IPS DF 6.9 (cell line): ENCODE data around the gene C1QB.
"Not testable (repeated sequence)": the region's sequence is repeated elsewhere in the genome, so short reads cannot be mapped to it uniquely, and the experiment has no call there.

ENCODE experiments used
- DNase-seq: peaks from one replicate; pipeline ENCODE4 v3.0.0-alpha.2; 2013; ENCODE audit warnings: low read depth, low spot score
- H3K27ac ChIP-seq: one replicate; pipeline ENCODE4 v1.5.1; 2013; ENCODE audit warnings: low read length, control low read depth
- H3K27me3 ChIP-seq: 2 replicates; pipeline ENCODE4 v1.6.1; 2013; ENCODE audit warnings: mild to moderate bottlenecking, low read length; ENCODE audit not compliant: control insufficient read depth, insufficient read depth
- H3K36me3 ChIP-seq: 2 replicates; pipeline ENCODE4 v1.6.1; 2013; ENCODE audit warnings: low read length; ENCODE audit not compliant: control insufficient read depth, insufficient read depth
- H3K4me1 ChIP-seq: 2 replicates; pipeline ENCODE4 v1.6.1; 2013; ENCODE audit warnings: low read length; ENCODE audit not compliant: control insufficient read depth, insufficient read depth
- H3K4me3 ChIP-seq: 2 replicates; pipeline ENCODE4 v1.5.1; 2013; ENCODE audit warnings: mild to moderate bottlenecking, low read length
- H3K9me3 ChIP-seq: 2 replicates; pipeline ENCODE4 v1.6.1; 2013; ENCODE audit warnings: low read length, inconsistent platforms; ENCODE audit not compliant: control insufficient read depth, insufficient read depth
- WGBS: extraction: QIAGEN DNeasy Blood & Tissue Kit; methylation state at CpG from one replicate; pipeline ENCODE4 v1.1.7; 2013; ENCODE audit warnings: mixed read lengths, missing lambda C conversion rate; ENCODE audit not compliant: insufficient read length, insufficient coverage; 5-methylcytosine and 5-hydroxymethylcytosine counted together

C1QB gene

GRCh38 chr1:22665752-22666151 lies 12.7 kb downstream of the C1QB start:
- WGBS: no CpG with 5 or more reads among the region's 7 CpGs
- no peak overlapping the region for H3K4me3 ChIP-seq
- no peaks in the 10 kb centered on the region for H3K27me3 ChIP-seq
- no peaks in the 10 kb centered on the region for H3K9me3 ChIP-seq
- peaks cover 2% of the 10 kb centered on the region; the same call in 1 of the 2 replicates for H3K4me1 ChIP-seq
- H3K36me3 ChIP-seq: no peaks in the 10 kb centered on the region
- DNase-seq: peak; percentile 25
- H3K27ac ChIP-seq: no peak overlapping the region

GRCh38 chr1:22666412-22666811 lies 13.4 kb downstream of the C1QB start:
- no peaks in the 10 kb centered on the region for H3K27me3 ChIP-seq
- no peaks in the 10 kb centered on the region for H3K9me3 ChIP-seq
- no peaks in the 10 kb centered on the region for H3K36me3 ChIP-seq
- no peak for DNase-seq
- H3K27ac ChIP-seq: no peak overlapping the region
- H3K4me3 ChIP-seq: no peak overlapping the region
- peaks cover 2% of the 10 kb centered on the region; the same call in 1 of the 2 replicates for H3K4me1 ChIP-seq
- no CpG with 5 or more reads among the region's 2 CpGs for WGBS

GRCh38 chr1:22668840-22669239 lies 15.8 kb downstream of the C1QB start:
- not testable (repeated sequence) for H3K27ac ChIP-seq, H3K9me3 ChIP-seq, H3K36me3 ChIP-seq, DNase-seq, H3K4me1 ChIP-seq, H3K4me3 ChIP-seq, H3K27me3 ChIP-seq
- WGBS: no CpG with 5 or more reads among the region's 2 CpGs

GRCh38 chr1:22670352-22670975 lies 17.4 kb downstream of the C1QB start:
- peaks cover 3% of the 10 kb centered on the region; the same call in 1 of the 2 replicates for H3K4me1 ChIP-seq
- no peaks in the 10 kb centered on the region for H3K9me3 ChIP-seq
- no peak overlapping the region for H3K4me3 ChIP-seq
- no peak for DNase-seq
- no peaks in the 10 kb centered on the region for H3K27me3 ChIP-seq
- no CpG with 5 or more reads among the region's 12 CpGs for WGBS
- H3K27ac ChIP-seq: no peak overlapping the region
- no peaks in the 10 kb centered on the region for H3K36me3 ChIP-seq

- Histone ChIP-seq H3K9me3 (no peaks in the 10 kb centered on the region), H3K4me1 (peaks cover 2% of the 10 kb centered on the region; the same call in 1 of the 2 replicates), H3K27ac (no peak overlapping the region), H3K36me3 (no peaks in the 10 kb centered on the region), H3K27me3 (no peaks in the 10 kb centered on the region), H3K4me3 (no peak overlapping the region)
- DNase-seq: no peak
- WGBS: no CpG with 5 or more reads among the region's 4 CpGs
Observed at GRCh38 chr1:22671999-22672398, 19.0 kb downstream of the C1QB start.

GRCh38 chr1:22673486-22674409 lies 20.7 kb downstream of the C1QB start:
- Histone ChIP-seq H3K4me1 (peaks cover 4% of the 10 kb centered on the region), H3K9me3 (no peaks in the 10 kb centered on the region), H3K36me3 (no peaks in the 10 kb centered on the region), H3K4me3 (no peak overlapping the region), H3K27me3 (no peaks in the 10 kb centered on the region), H3K27ac (no peak overlapping the region)
- no peak for DNase-seq
- WGBS: no CpG with 5 or more reads among the region's 17 CpGs

GRCh38 chr1:22674410-22674749 lies 21.3 kb downstream of the C1QB start:
- H3K4me3 ChIP-seq: no peak overlapping the region
- H3K4me1 ChIP-seq: peaks cover 4% of the 10 kb centered on the region
- H3K27ac ChIP-seq: no peak overlapping the region
- H3K9me3 ChIP-seq: no peaks in the 10 kb centered on the region
- no peak for DNase-seq
- H3K27me3 ChIP-seq: no peaks in the 10 kb centered on the region
- H3K36me3 ChIP-seq: no peaks in the 10 kb centered on the region
- WGBS: no CpG with 5 or more reads among the region's 1 CpG

GRCh38 chr1:22676151-22676550 lies 23.1 kb downstream of the C1QB start:
- no CpG with 5 or more reads among the region's 15 CpGs for WGBS
- H3K27me3 ChIP-seq, H3K36me3 ChIP-seq, H3K9me3 ChIP-seq, H3K4me1 ChIP-seq, H3K27ac ChIP-seq, H3K4me3 ChIP-seq, DNase-seq: not testable (repeated sequence)

GRCh38 chr1:22676916-22677583 lies 24.0 kb downstream of the C1QB start:
- Histone ChIP-seq H3K4me3 (no peak overlapping the region), H3K27ac (no peak overlapping the region), H3K27me3 (no peaks in the 10 kb centered on the region), H3K4me1 (peaks cover 4% of the 10 kb centered on the region), H3K9me3 (no peaks in the 10 kb centered on the region), H3K36me3 (no peaks in the 10 kb centered on the region)
- no CpG with 5 or more reads among the region's 37 CpGs for WGBS
- no peak for DNase-seq
